Ectodermal cell (in vitro differentiated cells): ENCODE results near the gene SMTN.

ENCODE experiments used
- H3K27ac ChIP-seq: 2 replicates; pipeline ENCODE4 v1.7.0; 2013; ENCODE audit warnings: mild to moderate bottlenecking, low read depth, low read length; ENCODE audit not compliant: insufficient read depth, poor library complexity, severe bottlenecking
- H3K27me3 ChIP-seq: 2 replicates; pipeline ENCODE4 v1.7.0; 2013; ENCODE audit warnings: mild to moderate bottlenecking, low read length; ENCODE audit not compliant: insufficient read depth, control insufficient read depth, poor library complexity, severe bottlenecking
- H3K36me3 ChIP-seq: one replicate; pipeline ENCODE4 v1.7.0; 2013; ENCODE audit warnings: low read length; ENCODE audit not compliant: control insufficient read depth, insufficient read depth
- H3K4me1 ChIP-seq: one replicate; pipeline ENCODE4 v1.7.0; 2013; ENCODE audit warnings: low read length; ENCODE audit not compliant: control insufficient read depth, insufficient read depth
- H3K4me3 ChIP-seq: 2 replicates; pipeline ENCODE4 v1.7.0; 2013; ENCODE audit warnings: low read depth, low read length, control low read depth; ENCODE audit not compliant: insufficient read depth
- H3K9me3 ChIP-seq: 2 replicates; pipeline ENCODE4 v1.7.0; 2013; ENCODE audit warnings: mild to moderate bottlenecking, low read length, moderate library complexity; ENCODE audit not compliant: control insufficient read depth
- WGBS, 2 experiments: methylation state at CpG; one replicate each; pipeline ENCODE4 v1.1.7; 2013; ENCODE audit warnings: missing lambda C conversion rate in 2 of 2; 5-methylcytosine and 5-hydroxymethylcytosine counted together

SMTN gene

DNA sequence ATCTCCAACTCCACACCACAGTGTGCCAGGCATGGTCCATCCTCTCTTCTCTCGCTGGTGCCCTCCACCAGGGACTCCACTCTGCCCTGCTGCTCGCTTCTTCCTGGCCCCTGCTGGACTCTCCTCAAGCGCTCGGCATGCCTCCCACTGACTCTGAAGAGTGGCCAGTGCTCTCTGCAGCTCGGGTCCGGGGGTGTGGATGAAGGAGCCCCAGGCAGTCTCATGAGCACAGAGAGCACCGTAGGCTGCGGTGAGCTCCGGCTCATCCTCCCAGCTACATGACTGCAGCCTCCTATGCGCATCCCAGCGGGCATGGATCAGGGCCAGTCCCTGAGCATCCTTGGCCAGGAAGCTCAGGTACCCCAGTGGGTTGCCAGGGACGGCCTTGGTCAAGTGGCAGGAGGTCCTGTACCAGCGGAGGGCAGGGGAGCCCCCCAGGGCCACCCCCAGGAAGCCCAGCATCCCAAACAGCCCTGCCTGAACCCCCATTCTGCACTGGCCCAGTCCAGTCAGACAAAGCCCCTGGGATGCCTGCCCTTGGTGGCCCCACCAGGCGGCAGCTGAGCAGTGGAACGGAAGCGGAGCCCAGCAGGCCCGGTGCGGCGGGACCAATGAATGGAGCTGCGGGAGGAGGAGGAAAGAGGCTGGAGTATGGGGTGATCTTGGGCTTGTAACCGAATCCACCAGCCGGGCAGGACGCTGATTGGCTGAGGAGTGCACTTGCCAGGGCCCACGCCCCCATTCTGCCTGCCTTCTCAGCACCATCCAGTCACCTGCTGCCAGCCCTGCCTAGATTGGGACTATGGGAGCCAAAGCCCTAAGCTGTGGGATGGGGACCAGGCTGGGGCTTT, 59.0 kb downstream of the SMTN start, which contains the start of gene PLA2G3:
PLA2G3 (minus strand) TSS at position 643 of the 851 bp plus-strand sequence; CDS start at position 489, 154 bp downstream.
- Histone ChIP-seq H3K4me3 (peak within 1 kb of the TSS; percentile 21), H3K9me3 (no peaks in the 10 kb centered on the region), H3K36me3 (no peaks in the 10 kb centered on the region), H3K4me1 (peaks cover 12% of the 10 kb centered on the region), H3K27me3 (peaks cover 3% of the 10 kb centered on the region), H3K27ac (no peak within 1 kb of the TSS)
- 17 to 24% methylated on average over 24 of the region's 24 CpGs for WGBS, 2 experiments

DNA sequence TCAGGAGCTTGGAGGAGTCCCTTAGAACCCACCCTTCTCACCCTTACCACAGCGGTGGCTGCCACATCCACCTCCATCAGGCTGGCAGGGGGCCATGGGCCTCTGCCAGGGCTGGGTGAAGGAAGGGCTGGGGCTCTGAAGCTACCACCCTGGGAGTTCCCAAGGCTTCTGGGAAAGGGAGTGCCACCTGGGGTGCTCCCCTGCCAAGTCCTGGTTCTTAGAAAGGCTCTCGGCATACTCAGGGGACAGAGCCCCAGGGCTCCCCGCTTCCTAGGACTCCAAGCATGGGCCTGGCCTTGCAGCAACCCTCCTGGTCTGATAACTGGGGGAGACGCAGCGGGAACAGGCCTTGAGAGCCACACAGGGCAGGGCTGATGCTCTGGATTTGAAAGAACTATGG, 59.6 kb downstream of the SMTN start:
- H3K27me3 ChIP-seq, result peaks cover 3% of the 10 kb centered on the region
- whole genome bisulfite sequencing, 2 experiments, result 84 to 88% methylated on average over 5 of the region's 5 CpGs
- H3K4me3 ChIP-seq, result no peak overlapping the region
- peaks cover 12% of the 10 kb centered on the region for H3K4me1 ChIP-seq
- no peaks in the 10 kb centered on the region for H3K9me3 ChIP-seq
- H3K27ac ChIP-seq, result no peak overlapping the region
- H3K36me3 ChIP-seq, result no peaks in the 10 kb centered on the region

DNA sequence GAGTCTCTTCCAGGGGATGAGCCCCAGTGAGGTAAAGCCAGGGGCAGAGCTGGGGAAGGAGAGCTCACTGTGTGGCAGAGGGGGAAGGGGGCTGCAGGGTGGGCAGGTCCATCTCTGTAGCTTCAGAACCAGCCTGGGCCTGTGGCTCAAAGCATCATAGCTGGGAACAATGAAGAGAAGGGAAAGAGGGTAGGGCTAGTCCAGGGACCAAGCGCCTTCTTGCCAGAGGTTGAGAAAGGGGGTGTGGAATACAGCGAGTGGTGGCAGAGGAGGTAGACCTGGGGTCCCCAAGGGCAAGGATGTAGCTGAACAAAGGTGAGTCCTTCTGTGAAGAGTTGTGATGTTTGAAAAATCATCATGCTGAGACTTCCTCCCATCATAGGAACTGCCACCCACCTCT, 60.4 kb downstream of the SMTN start:
- WGBS, 2 experiments, result 94 to 95% methylated on average over 2 of the region's 2 CpGs
- H3K27ac ChIP-seq, result no peak overlapping the region
- H3K4me1 ChIP-seq, result peaks cover 12% of the 10 kb centered on the region
- H3K36me3 ChIP-seq, result no peaks in the 10 kb centered on the region
- H3K27me3 ChIP-seq, result peaks cover 3% of the 10 kb centered on the region
- no peaks in the 10 kb centered on the region for H3K9me3 ChIP-seq
- H3K4me3 ChIP-seq, result no peak overlapping the region

DNA sequence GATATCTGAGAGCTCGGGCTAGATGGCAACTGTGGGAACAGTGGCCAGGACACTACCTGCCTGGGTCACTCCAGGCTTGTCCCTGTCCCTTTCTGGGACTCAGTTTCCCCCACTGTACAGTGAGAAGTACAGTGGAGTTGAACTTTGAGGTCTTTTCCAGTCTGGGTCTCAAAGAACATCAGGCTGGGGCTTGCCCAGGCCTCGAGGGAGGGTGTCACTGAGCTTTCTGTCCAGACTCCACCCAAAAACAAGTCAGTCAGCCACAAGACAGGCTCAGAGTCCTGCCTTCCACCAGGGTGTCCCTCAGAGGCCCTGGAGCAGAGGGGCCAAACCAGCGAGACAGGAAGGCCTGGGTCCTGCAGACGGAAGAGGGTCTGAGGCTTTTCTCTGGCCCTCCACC, 61.2 kb downstream of the SMTN start:
- H3K4me3 ChIP-seq, result no peak overlapping the region
- peaks cover 3% of the 10 kb centered on the region for H3K27me3 ChIP-seq
- H3K36me3 ChIP-seq, result no peaks in the 10 kb centered on the region
- H3K4me1 ChIP-seq, result peaks cover 12% of the 10 kb centered on the region
- H3K27ac ChIP-seq, result no peak overlapping the region
- 85 to 93% methylated on average over 4 of the region's 4 CpGs for WGBS, 2 experiments
- peaks cover 1% of the 10 kb centered on the region for H3K9me3 ChIP-seq

DNA sequence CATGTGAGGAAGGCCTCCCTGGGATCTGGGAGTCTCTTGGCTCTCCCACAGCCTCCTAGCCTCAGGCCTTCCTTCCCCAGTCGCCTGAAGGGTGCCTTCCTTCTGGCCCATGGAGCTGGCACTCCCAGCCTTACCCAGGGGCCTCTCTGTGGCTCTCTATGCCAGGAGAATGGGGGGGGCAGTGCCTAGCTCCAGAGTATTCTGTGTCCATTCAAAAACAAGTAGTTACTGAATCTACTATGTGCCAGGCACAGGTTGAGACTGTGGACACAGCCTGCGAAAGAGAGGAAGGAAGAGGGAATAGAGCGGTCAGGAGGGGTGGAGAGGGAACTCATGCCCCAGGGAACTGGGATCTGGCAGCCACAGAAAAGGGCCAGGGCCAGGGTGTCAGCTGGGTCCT, 61.9 kb downstream of the SMTN start:
- Histone ChIP-seq H3K4me1 (peaks cover 12% of the 10 kb centered on the region), H3K27me3 (peaks cover 3% of the 10 kb centered on the region), H3K36me3 (no peaks in the 10 kb centered on the region), H3K4me3 (no peak overlapping the region), H3K9me3 (peaks cover 2% of the 10 kb centered on the region), H3K27ac (no peak overlapping the region)
- WGBS, 2 experiments, result 85 to 88% methylated on average over 3 of the region's 3 CpGs

DNA sequence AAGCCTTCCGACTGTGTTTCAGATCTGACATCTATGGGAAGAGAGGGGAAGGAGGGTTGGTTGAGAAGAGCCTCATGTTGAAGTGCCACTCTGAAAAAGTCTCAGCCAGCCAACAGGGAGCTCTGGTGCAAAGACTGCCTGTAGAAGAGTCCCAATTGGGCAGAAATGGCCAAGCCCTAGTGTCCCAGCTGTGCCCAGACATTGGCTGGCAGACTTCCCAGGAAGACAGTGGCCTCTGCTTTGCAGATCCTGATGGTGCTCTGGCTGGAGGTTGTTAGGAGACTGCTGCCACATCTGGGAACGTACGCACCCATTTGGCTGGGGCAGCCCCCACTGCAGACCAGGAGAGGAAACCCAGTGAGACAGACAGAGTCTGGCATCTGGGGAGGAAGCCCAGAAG, 62.4 kb downstream of the SMTN start:
- no peak overlapping the region for H3K4me3 ChIP-seq
- H3K4me1 ChIP-seq, result peaks cover 12% of the 10 kb centered on the region
- peaks cover 2% of the 10 kb centered on the region for H3K9me3 ChIP-seq
- H3K27ac ChIP-seq, result no peak overlapping the region
- no peaks in the 10 kb centered on the region for H3K36me3 ChIP-seq
- WGBS, 2 experiments, result 89 to 90% methylated on average over 3 of the region's 3 CpGs
- H3K27me3 ChIP-seq, result peaks cover 3% of the 10 kb centered on the region

DNA sequence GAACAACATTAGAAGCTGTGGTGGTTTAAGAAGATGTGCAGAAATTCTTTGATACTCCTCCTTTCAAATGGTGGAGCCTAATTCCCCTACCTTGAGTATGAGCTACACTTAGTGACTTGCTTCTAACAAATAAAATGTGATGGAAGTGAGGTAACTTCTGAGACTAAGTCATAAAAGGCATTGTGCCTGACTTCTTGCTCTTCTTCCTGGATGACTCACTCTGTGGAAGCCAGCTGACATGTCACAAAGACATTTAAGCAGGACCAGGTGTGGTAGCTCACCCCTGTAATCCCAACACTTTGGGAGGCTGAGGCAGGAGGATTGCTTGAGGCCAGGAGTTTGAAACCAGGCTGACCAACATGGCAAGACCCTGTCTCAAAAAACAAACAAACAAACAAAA, 63.1 kb downstream of the SMTN start:
- Histone ChIP-seq H3K4me1 (peaks cover 12% of the 10 kb centered on the region), H3K4me3 (no peak overlapping the region), H3K9me3 (peaks cover 2% of the 10 kb centered on the region), H3K27ac (no peak overlapping the region), H3K27me3 (peaks cover 3% of the 10 kb centered on the region), H3K36me3 (no peaks in the 10 kb centered on the region)

DNA sequence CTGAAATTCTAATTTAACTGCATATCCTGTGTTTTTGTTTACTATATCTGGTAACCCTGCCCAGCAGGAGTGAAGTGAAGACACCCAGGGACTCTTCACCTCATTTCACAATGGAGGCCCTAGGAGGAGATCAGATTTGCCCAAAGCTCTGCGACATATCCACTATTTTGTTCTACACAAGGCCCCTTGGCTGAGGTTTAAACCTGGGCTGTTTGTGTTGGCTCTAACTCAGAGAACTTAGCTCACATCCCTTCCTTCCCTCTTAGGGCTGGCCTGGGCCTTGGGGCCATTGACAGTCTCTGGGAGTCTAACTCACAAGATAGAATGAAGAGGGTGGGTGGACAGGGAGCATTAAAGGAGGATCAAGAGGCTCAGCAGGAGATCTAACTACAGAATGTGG, 67.4 kb downstream of the SMTN start:
- H3K27me3 ChIP-seq, result peaks cover 7% of the 10 kb centered on the region
- 86 to 100% methylated on average over 1 of the region's 1 CpG for WGBS, 2 experiments
- H3K9me3 ChIP-seq, result peaks cover 2% of the 10 kb centered on the region
- H3K27ac ChIP-seq, result no peak overlapping the region
- no peaks in the 10 kb centered on the region for H3K4me1 ChIP-seq
- H3K36me3 ChIP-seq, result no peaks in the 10 kb centered on the region
- H3K4me3 ChIP-seq, result no peak overlapping the region

DNA sequence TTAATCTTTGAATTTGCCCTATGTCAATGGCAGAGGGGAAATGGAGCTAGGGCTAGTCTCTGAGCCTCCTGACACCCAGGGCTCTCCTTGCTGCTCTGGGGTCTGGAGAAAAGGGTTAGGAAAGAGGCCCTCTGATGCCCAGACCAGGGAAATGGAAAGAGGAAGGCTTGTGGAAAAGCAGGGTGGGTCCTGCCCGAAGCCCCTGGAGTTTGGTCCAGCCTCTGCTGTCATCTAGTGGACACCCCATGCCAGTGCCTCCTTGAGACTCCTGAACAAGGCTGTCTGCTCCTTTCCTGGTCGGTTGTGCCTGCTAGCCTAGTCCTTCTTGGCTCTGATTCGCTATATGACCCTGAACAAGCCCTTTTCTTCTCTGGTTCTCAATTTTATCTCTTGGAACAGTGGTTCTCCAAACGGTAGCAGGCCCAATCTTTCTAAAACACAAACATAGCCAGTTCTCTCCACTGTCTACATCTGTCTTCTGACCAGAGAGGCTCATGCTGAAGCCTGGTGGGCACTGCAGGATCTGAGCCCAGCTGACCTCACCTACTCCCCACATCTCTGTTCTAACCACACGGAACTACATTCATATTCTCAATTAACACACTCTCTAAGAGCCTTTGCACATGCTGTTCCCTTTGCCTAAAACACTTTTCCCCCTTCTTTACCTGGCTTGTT, 68.0 kb downstream of the SMTN start:
- Histone ChIP-seq H3K27me3 (peaks cover 10% of the 10 kb centered on the region), H3K4me1 (no peaks in the 10 kb centered on the region), H3K4me3 (no peak overlapping the region), H3K27ac (no peak overlapping the region), H3K9me3 (peaks cover 2% of the 10 kb centered on the region), H3K36me3 (no peaks in the 10 kb centered on the region)
- 15% methylated on average over 5 of the region's 5 CpGs for WGBS, 2 experiments

DNA sequence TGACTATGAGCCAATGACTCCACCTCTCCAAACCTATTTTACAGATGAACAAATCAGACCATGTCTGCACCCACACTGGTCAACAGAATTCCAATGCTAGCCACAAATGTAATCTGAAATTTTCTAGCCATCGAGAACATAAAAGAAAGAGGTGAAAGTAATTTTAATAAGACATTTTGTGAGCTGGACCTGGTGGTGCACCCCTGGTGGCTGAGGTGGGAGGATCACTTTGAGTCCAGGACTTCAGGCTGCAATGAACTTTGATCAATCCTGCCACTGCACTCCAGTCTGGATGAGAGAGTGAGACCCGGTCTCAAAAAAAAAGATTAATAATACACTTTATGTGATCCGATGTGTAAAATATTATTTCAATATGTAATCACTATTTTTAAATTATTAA, 69.5 kb downstream of the SMTN start:
- H3K4me3 ChIP-seq, result no peak overlapping the region
- no peaks in the 10 kb centered on the region for H3K36me3 ChIP-seq
- WGBS, 2 experiments, result 97 to 100% methylated on average over 2 of the region's 3 CpGs
- peaks cover 14% of the 10 kb centered on the region for H3K27me3 ChIP-seq
- no peak overlapping the region for H3K27ac ChIP-seq
- no peaks in the 10 kb centered on the region for H3K4me1 ChIP-seq
- peaks cover 2% of the 10 kb centered on the region for H3K9me3 ChIP-seq
